Measurements from ENCODE around the gene PITPNM3.

GRCh38 chr17:6498901-6499540 is 57.3 kb downstream of the PITPNM3 start:
- TF ChIP-seq EZH2 (IDR thresholded peaks at IDR 0.05; ENCODE audit: low read length, missing control alignments) (no peak), CTCF (conservative IDR thresholded peaks at IDR 0.05 in 1 of 2, IDR thresholded peaks at IDR 0.05 in 1 of 2; ENCODE audit: low read depth in 1 of 2, low read length in 2 of 2) (no peak)

All from fibroblast of lung (primary cell).